Measurements from ENCODE around the gene ST6GALNAC2. TPM values are rescaled to one million over a fixed set of nuclear protein-coding genes. Genes with fewer than 3 reads are reported as not detected.
"Not testable (repeated sequence)": the region's sequence is repeated elsewhere in the genome, so short reads cannot be mapped to it uniquely, and the experiment has no call there.

Gene ST6GALNAC2
- total RNA-seq, 2 donors from 2014 or later, result 6.9 to 10.1 TPM

DNA sequence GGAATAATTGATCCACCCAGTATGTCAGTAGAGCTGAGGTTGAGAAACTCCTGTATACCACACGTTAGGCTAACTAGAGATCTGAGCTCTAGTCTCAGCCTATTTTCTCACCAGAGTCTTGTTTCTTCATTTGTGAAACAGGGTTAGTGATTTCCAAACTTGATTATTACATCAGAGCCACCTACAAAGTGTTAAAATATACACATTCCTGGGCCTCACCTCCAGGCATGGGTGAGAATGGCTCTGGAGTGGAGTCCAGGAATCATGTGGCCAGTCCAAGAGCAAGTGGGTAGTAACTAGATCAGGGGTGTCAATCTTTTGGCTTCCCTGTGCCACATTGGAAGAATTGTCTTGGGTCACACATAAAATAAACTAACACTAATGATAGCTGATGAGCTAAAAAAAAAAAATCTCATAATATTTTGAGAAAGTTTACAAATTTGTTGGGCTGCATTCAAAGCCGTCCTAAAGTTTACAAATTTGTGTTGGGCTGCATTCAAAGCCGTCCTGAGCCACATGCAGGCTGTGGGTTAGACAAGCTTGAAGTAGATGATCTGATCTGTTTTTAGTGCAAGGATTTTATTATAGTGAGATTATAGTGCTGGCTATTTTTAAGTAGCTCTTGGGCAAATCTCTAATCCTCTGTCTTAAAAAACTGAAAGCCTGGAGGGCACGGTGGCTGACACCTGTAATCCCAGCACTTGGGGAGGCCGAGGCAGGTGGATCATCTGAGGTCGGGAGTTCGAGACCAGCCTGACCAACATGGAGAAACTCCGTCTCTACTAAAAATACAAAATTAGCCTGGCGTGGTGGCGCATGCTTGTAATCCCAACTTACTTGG is 25.4 kb downstream of the ST6GALNAC2 start:
- no peak for ATAC-seq
- no peak overlapping the region for H3K4me3 ChIP-seq

DNA sequence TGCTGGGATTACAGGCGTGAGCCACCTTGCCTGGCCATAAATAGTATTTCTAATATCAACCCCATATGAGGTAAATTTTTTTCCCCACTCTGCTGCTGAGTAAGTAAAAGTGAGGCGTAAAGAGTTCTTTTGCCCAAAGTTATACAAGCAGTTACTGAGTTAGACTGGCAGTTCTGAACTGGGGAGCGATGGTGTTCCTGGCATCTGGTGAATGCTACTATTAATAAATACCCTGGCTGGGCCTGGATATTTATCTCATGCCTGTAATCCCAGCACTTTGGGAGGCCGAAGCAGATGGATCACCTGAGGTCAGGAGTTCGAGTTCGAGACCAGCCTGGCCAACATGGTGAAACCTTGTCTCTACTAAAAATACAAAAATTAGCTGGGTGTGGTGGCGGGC is 26.2 kb downstream of the ST6GALNAC2 start:
- Histone ChIP-seq H3K4me1 (peaks cover 54% of the 10 kb centered on the region), H3K27ac (peak overlapping the region in 3 of 4 donors; percentile 10 to 88 (median 68))
- intact Hi-C loops (cut with DNase I); ATAC-seq; H3K36me3 ChIP-seq (replicated peaks in 1 of 2; ENCODE audit: insufficient read depth in 1 of 2, low read depth in 2 of 2); DNase-seq; H3K9me3 ChIP-seq; H3K27me3 ChIP-seq; H3K4me3 ChIP-seq: not testable (repeated sequence)
- WGBS, 2 donors, result 67 to 68% methylated on average over 7 of the region's 7 CpGs

More for the DNA sequence above, 25.4 kb downstream of the ST6GALNAC2 start:
- no peak for DNase-seq
- H3K27ac ChIP-seq, result peak overlapping the region in 3 of 4 donors; percentile 22 to 88 (median 68)
- peaks cover 51% of the 10 kb centered on the region for H3K4me1 ChIP-seq
- no peaks in the 10 kb centered on the region for H3K9me3 ChIP-seq
- H3K36me3 ChIP-seq (replicated peaks in 1 of 2; ENCODE audit: insufficient read depth in 1 of 2, low read depth in 2 of 2), result peaks cover 2 to 8% of the 10 kb centered on the region in 2 donors
- intact Hi-C loops (cut with DNase I), result no loop called here
- H3K27me3 ChIP-seq, result no peaks in the 10 kb centered on the region
- no peak for TF ChIP-seq POLR2A (IDR thresholded peaks at IDR 0.05)
- TF ChIP-seq, protein P1, sequence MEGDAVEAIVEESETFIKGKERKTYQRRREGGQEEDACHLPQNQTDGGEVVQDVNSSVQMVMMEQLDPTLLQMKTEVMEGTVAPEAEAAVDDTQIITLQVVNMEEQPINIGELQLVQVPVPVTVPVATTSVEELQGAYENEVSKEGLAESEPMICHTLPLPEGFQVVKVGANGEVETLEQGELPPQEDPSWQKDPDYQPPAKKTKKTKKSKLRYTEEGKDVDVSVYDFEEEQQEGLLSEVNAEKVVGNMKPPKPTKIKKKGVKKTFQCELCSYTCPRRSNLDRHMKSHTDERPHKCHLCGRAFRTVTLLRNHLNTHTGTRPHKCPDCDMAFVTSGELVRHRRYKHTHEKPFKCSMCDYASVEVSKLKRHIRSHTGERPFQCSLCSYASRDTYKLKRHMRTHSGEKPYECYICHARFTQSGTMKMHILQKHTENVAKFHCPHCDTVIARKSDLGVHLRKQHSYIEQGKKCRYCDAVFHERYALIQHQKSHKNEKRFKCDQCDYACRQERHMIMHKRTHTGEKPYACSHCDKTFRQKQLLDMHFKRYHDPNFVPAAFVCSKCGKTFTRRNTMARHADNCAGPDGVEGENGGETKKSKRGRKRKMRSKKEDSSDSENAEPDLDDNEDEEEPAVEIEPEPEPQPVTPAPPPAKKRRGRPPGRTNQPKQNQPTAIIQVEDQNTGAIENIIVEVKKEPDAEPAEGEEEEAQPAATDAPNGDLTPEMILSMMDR (IDR thresholded peaks at IDR 0.05), result no peak
- WGBS, 2 donors, result 86 to 93% methylated on average over 10 of the region's 10 CpGs

DNA sequence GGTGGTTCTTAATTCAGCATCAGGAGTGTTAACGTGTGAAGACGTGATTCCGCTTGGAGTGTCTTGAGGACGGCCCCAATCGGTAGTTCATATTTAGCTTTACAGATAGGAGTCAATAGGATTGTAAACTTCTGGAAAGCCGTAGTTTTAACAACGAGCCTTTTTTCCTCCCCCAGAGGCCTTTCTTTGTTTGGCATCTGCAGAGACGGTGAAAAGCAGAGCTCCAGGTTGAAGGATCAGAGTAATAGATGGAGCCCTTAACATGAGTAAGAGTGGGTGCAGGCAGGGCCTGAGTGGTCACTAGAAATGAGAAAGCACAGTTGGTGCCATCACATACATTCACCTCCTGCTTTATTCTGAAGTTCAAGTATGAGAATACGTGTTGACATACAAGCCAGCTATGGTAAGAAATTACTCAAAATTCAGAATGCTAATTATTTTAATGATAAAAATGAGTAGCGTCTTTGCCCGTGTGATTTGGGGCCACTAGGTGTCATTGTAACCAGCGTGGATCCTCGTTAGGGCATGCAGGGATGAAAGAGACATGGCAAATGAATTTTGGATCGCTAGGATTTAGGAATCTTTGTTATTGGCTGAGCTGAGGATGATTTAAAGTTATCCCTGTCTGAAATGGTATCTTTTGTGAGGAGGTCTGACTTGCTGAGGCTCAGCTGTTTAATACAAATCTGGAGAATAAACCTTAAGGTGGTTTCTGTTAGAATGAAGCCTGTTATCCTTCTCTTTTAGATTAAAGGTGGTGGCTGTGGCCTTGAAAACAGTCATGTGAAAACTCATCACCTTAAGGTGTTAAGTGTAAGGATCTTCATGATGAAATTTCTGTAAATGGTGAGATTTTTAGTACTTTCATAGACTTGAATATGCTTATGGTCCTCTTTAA is 27.2 kb downstream of the ST6GALNAC2 start:
- Histone ChIP-seq H3K9me3 (no peaks in the 10 kb centered on the region), H3K27me3 (no peaks in the 10 kb centered on the region), H3K36me3 (replicated peaks in 1 of 2; ENCODE audit: insufficient read depth in 1 of 2, low read depth in 2 of 2) (peaks cover 2 to 8% of the 10 kb centered on the region in 2 donors), H3K4me3 (peak overlapping the region; percentile 20 to 38), H3K4me1 (peaks cover 62% of the 10 kb centered on the region), H3K27ac (peak overlapping the region; percentile 83 to 94 (median 86))
- TF ChIP-seq POLR2A (IDR thresholded peaks at IDR 0.05), result no peak
- TF ChIP-seq, protein P1 (IDR thresholded peaks at IDR 0.05), result peak; percentile 16 to 43 (median 28)
- DNase-seq (no peak), ATAC-seq (no peak)
- intact Hi-C loops (cut with DNase I), result no loop called here
- 0 to 1% methylated on average over 14 of the region's 14 CpGs for WGBS, 2 donors

DNA sequence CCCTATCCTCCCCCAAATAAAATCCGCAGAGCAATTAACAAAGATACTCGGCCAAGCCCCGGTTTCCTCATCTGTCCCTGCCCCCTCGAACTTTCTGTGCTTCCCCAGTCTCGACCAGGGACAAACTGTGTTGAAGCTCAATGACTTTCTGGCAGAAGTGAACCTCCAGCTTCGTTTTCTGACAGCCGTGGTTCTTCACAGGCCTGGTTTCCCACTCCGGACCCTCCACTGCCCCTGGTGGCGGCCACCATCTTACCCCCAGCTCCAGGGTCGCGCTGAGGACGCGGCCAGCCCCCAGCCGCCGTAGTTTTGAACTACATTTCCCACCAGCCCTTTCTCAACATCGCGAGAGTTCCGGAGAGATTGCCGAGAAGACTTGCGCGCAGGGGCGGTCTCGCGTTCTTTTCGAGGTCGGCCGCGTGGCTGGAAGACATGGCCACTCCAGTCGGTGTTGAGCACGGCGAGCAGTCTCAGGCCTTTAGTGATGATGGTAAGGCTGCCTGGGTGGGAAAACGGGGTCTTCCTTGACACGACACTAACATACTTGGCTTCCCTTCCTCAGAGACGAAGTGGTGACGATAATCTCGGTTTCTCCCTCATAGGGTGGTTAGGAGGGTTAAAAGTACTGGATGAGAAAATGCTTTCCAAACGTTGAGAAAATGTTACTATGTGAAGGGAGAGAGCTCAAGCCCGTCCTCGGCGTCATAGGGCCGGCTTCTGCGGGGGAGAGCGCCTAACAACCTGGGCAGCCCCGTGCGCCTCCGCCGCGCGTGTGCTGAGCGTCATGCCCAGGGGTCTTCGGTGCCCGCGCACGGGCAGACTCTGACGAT is 28.1 kb downstream of the ST6GALNAC2 start:
- Histone ChIP-seq H3K27ac (peak overlapping the region; percentile 83 to 94 (median 86)), H3K4me1 (peaks cover 63% of the 10 kb centered on the region), H3K9me3 (no peaks in the 10 kb centered on the region), H3K27me3 (no peaks in the 10 kb centered on the region), H3K4me3 (peak overlapping the region; percentile 20 to 38), H3K36me3 (replicated peaks in 1 of 2; ENCODE audit: insufficient read depth in 1 of 2, low read depth in 2 of 2) (peaks cover 0 to 8% of the 10 kb centered on the region in 2 donors)
- peak; percentile 94 to 96 (median 96) for DNase-seq
- WGBS, 2 donors, result 1% methylated on average over 50 to 55 of the region's 55 CpGs
- ATAC-seq, result peak; percentile 88
- peak; percentile 54 to 86 (median 86) for TF ChIP-seq POLR2A (IDR thresholded peaks at IDR 0.05)
- TF ChIP-seq, protein P1 (IDR thresholded peaks at IDR 0.05), result peak in 6 of 7 experiments; percentile 20 to 75 (median 62)
- intact Hi-C loops (cut with DNase I), result no loop called here
